Activated B cell treated with CpG ODN at 0.5 μM for 24 hours (primary cell): Measurements from ENCODE around the gene NKAIN2. TPM values are rescaled to one million over a fixed set of nuclear protein-coding genes. Genes with fewer than 3 reads are reported as not detected.
"Not testable (repeated sequence)": the region's sequence is repeated elsewhere in the genome, so short reads cannot be mapped to it uniquely, and the experiment has no call there.

Experiments
- ATAC-seq: fragments of 200-7000 bp; cut with Tn5 transposase; one replicate; pipeline ENCODE4 v1.10.0; 2021; ENCODE audit warnings: low read depth, mild to moderate bottlenecking, moderate library complexity
- CTCF ChIA-PET: fragments of 350-600 bp; sonication (Branson Sonifier 250); formaldehyde crosslinking; loops from one replicate; lab custom pipeline; 2021; ENCODE audit warnings: antibody characterized with exemption; lab: Charles Lee
- POLR2A ChIA-PET: fragments of 350-600 bp; sonication (Branson Sonifier 250); formaldehyde crosslinking; loops from one replicate; lab custom pipeline; 2021; ENCODE audit warnings: antibody characterized with exemption; lab: Charles Lee
- DNase-seq: peaks from one replicate; pipeline ENCODE4 v3.0.0; 2022
- H3K27ac Mint-ChIP-seq: one replicate; pipeline ENCODE4 v1.8.0; 2020; ENCODE audit warnings: mixed read lengths
- H3K27me3 Mint-ChIP-seq: one replicate; pipeline ENCODE4 v1.8.0; 2021; ENCODE audit warnings: mixed read lengths
- H3K36me3 Mint-ChIP-seq: one replicate; pipeline ENCODE4 v1.8.0; 2021; ENCODE audit warnings: low read depth, mixed read lengths
- H3K4me1 Mint-ChIP-seq: one replicate; pipeline ENCODE4 v1.8.0; 2021; ENCODE audit warnings: mixed read lengths
- H3K4me3 Mint-ChIP-seq: one replicate; pipeline ENCODE4 v1.8.0; 2020; ENCODE audit warnings: mild to moderate bottlenecking, mixed read lengths
- H3K9me3 Mint-ChIP-seq: one replicate; pipeline ENCODE4 v1.8.0; 2020; ENCODE audit warnings: mixed read lengths
- intact Hi-C: fragments of 100-400 bp; cut with micrococcal nuclease; formaldehyde crosslinking; loops from one replicate; pipeline ENCODE4 v1.15.1; 2024
- total RNA-seq: library from RNA; stranded (reverse); gene quantifications from 2 replicates; pipeline ENCODE4 v1.2.3, GENCODE V29; 2022
- TF ChIP-seq, protein P1 (sequence below): fragments of 200-600 bp; IDR thresholded peaks from one replicate; pipeline ENCODE4 v1.8.0; 2022; ENCODE audit warnings: antibody characterized with exemption, mild to moderate bottlenecking

The NKAIN2 gene
- total RNA-seq, 1 donor from 2014 or later = not detected

GRCh38 chr6:124551711-124552233 lies 748.1 kb downstream of the NKAIN2 start:
- no peak overlapping the region for H3K4me3 Mint-ChIP-seq
- CTCF ChIA-PET = no interaction called here
- POLR2A ChIA-PET = no interaction called here

DNA sequence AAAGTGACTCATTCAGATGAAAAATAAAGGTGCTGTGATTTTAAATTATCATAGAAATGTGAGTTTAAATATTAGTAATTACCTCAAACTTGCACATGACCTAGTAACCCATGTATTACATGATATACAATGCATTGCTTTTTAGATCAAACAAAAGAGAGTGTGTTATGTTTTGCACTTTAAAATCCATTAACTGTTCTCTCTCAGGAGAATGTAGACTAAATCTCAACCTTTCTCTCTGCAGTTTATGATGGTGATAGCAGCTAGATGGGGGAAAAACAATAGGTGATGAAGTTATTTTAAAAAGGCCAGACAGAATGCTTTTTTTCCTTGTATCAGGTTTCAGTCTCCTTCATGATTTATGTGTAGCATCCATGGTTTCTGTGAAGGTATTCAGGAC lies 754.2 kb downstream of the NKAIN2 start:
- Mint-ChIP-seq H3K4me1 (no peaks in the 10 kb centered on the region), H3K36me3 (no peaks in the 10 kb centered on the region), H3K27me3 (no peaks in the 10 kb centered on the region), H3K27ac (no peak overlapping the region), H3K4me3 (no peak overlapping the region), H3K9me3 (peaks cover 4% of the 10 kb centered on the region)
- no peak for ATAC-seq
- TF ChIP-seq, protein P1, sequence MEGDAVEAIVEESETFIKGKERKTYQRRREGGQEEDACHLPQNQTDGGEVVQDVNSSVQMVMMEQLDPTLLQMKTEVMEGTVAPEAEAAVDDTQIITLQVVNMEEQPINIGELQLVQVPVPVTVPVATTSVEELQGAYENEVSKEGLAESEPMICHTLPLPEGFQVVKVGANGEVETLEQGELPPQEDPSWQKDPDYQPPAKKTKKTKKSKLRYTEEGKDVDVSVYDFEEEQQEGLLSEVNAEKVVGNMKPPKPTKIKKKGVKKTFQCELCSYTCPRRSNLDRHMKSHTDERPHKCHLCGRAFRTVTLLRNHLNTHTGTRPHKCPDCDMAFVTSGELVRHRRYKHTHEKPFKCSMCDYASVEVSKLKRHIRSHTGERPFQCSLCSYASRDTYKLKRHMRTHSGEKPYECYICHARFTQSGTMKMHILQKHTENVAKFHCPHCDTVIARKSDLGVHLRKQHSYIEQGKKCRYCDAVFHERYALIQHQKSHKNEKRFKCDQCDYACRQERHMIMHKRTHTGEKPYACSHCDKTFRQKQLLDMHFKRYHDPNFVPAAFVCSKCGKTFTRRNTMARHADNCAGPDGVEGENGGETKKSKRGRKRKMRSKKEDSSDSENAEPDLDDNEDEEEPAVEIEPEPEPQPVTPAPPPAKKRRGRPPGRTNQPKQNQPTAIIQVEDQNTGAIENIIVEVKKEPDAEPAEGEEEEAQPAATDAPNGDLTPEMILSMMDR = no peak
- ChIA-PET POLR2A (no interaction called here), CTCF (no interaction called here)
- no peak for DNase-seq
- intact Hi-C loops = no loop called here

More at GRCh38 chr6:124551711-124552233, 748.1 kb downstream of the NKAIN2 start:
- intact Hi-C loops = no loop called here
- TF ChIP-seq, protein P1 = no peak
- Mint-ChIP-seq H3K27me3 (no peaks in the 10 kb centered on the region), H3K9me3 (peaks cover 4% of the 10 kb centered on the region), H3K27ac (no peak overlapping the region), H3K36me3 (no peaks in the 10 kb centered on the region), H3K4me1 (no peaks in the 10 kb centered on the region)
- DNase-seq (no peak), ATAC-seq (no peak)

DNA sequence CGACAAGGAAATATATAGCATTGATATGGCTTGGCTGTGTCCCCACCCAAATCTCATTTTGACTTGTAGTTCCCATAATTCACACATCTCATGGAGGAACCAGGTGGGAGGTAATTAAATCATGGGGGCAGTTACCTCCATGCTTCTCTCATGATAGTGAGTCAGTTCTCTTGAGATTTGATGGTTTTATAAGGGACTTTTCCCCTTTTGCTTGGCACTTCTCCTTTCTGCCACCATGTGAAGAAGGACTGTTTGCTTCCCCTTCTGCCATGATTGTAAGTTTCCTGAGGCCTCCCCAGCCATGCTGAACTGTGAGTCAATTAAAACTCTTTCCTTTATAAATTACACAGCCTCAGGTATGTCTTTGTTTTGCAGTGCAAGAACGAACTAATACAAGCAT lies 756.4 kb downstream of the NKAIN2 start:
- intact Hi-C loops, DNase-seq, H3K36me3 Mint-ChIP-seq: not testable (repeated sequence)

GRCh38 chr6:124560873-124561567 lies 757.4 kb downstream of the NKAIN2 start:
- Mint-ChIP-seq H3K36me3 (no peaks in the 10 kb centered on the region), H3K4me1 (no peaks in the 10 kb centered on the region), H3K4me3 (no peak overlapping the region), H3K27ac (no peak overlapping the region), H3K9me3 (peaks cover 6% of the 10 kb centered on the region), H3K27me3 (no peaks in the 10 kb centered on the region)
- ATAC-seq (no peak), DNase-seq (no peak)
- ChIA-PET CTCF (no interaction called here), POLR2A (no interaction called here)
- TF ChIP-seq, protein P1 = no peak
- intact Hi-C loops = no loop called here

More for the DNA sequence above, 756.4 kb downstream of the NKAIN2 start:
- H3K27me3 Mint-ChIP-seq, CTCF ChIA-PET, H3K4me1 Mint-ChIP-seq, H3K27ac Mint-ChIP-seq, POLR2A ChIA-PET, H3K9me3 Mint-ChIP-seq, ATAC-seq, H3K4me3 Mint-ChIP-seq: not testable (repeated sequence)

DNA sequence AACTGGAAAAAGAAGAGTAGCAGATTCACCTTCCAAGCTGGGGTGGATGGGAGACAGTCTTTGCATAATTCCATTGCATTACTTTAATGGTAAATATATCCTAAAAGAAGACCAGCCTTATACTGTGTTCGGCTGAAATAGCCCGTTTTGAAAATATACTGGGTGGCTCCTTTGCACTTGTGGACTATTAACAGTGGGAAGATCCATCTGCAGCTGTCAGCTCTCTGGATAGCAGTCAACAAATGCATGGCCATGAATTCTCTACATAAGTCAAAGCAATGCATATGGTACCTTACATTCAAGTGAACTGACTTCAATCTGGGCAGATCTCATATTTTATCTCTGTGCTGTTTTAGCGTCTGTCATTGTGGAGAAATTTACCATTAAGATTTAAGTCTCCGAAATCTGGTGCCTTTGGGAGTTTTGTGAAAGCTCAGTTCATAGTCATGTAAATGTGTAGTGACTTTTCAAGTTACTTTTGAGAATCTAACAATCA lies 758.0 kb downstream of the NKAIN2 start:
- Mint-ChIP-seq H3K4me1 (no peaks in the 10 kb centered on the region), H3K9me3 (peaks cover 2% of the 10 kb centered on the region), H3K36me3 (no peaks in the 10 kb centered on the region), H3K4me3 (no peak overlapping the region), H3K27me3 (no peaks in the 10 kb centered on the region), H3K27ac (no peak overlapping the region)
- ATAC-seq (no peak), DNase-seq (no peak)
- ChIA-PET CTCF (no interaction called here), POLR2A (no interaction called here)
- TF ChIP-seq, protein P1 = no peak
- intact Hi-C loops = no loop called here

DNA sequence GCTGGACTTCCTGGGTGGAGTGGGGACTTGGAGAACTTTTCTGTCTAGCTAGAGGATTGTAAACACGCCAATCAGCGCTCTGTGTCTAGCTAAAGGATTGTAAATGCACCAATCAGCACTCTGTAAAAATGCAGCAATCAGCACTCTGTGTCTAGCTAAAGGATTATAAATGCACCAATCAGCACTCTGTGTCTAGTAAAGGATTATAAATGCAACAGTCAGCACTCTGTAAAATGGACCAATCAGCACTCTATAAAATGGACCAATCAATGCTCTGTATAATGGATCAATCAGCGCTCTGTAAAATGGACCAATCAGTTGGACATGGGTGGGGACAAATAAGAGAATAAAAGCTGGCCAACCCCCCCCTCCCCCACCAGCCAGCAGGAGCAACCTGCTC lies 760.5 kb downstream of the NKAIN2 start:
- DNase-seq, POLR2A ChIA-PET, H3K27me3 Mint-ChIP-seq, H3K4me1 Mint-ChIP-seq, H3K27ac Mint-ChIP-seq, H3K36me3 Mint-ChIP-seq, CTCF ChIA-PET, H3K9me3 Mint-ChIP-seq, ATAC-seq, intact Hi-C loops, H3K4me3 Mint-ChIP-seq: not testable (repeated sequence)
